Astrocyte of the cerebellum (primary cell): Measurements from ENCODE around the gene HTR3D.
"Not testable (repeated sequence)": the region's sequence is repeated elsewhere in the genome, so short reads cannot be mapped to it uniquely, and the experiment has no call there.

ENCODE experiments used
- DNase-seq: peaks from one replicate; pipeline ENCODE4 v3.0.0-alpha.2; 2011; ENCODE audit warnings: low read depth
- H3K4me3 ChIP-seq: 2 replicates; pipeline ENCODE4 v1.5.1; 2011; ENCODE audit warnings: mild to moderate bottlenecking, low read depth, low read length, moderate library complexity
- in situ Hi-C: cut with HindIII; loops from 2 replicates; pipeline ENCODE4 v1.10.0; 2017; ENCODE audit warnings: low sequenced_read_pairs
- TF ChIP-seq, protein P1 (sequence below): IDR thresholded peaks from 2 replicates; pipeline ENCODE4 v1.5.1; 2012; ENCODE audit warnings: low read length, low read depth, moderate library complexity, mild to moderate bottlenecking; ENCODE audit errors: missing control alignments

Gene HTR3D

DNA sequence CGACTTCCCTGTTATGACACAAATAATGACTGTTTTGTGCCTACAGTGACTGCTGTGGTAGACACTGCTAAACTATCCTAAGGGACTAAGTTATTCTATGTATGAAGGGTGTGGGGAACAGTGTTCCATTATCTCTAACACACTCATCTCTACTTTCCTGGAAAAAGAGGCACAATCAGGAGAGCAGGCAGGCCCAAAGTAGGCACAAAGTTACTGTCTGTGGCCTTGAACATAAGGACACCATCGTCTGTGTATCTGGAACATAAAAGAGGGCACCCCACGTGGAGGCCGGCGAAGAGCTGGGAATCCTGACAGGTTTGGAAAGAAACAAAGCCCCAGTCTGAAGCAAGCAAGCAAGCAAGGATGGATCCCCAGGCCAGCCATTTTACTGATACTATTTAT lies 15.4 kb upstream of the HTR3D start:
- in situ Hi-C loops, result loop anchor here (10.0 kb wide), 1 partner anchor 121 kb away; no protein-coding TSS in a partner anchor
- TF ChIP-seq, protein P1, sequence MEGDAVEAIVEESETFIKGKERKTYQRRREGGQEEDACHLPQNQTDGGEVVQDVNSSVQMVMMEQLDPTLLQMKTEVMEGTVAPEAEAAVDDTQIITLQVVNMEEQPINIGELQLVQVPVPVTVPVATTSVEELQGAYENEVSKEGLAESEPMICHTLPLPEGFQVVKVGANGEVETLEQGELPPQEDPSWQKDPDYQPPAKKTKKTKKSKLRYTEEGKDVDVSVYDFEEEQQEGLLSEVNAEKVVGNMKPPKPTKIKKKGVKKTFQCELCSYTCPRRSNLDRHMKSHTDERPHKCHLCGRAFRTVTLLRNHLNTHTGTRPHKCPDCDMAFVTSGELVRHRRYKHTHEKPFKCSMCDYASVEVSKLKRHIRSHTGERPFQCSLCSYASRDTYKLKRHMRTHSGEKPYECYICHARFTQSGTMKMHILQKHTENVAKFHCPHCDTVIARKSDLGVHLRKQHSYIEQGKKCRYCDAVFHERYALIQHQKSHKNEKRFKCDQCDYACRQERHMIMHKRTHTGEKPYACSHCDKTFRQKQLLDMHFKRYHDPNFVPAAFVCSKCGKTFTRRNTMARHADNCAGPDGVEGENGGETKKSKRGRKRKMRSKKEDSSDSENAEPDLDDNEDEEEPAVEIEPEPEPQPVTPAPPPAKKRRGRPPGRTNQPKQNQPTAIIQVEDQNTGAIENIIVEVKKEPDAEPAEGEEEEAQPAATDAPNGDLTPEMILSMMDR, result no peak
- no peak for DNase-seq
- no peak overlapping the region for H3K4me3 ChIP-seq

DNA sequence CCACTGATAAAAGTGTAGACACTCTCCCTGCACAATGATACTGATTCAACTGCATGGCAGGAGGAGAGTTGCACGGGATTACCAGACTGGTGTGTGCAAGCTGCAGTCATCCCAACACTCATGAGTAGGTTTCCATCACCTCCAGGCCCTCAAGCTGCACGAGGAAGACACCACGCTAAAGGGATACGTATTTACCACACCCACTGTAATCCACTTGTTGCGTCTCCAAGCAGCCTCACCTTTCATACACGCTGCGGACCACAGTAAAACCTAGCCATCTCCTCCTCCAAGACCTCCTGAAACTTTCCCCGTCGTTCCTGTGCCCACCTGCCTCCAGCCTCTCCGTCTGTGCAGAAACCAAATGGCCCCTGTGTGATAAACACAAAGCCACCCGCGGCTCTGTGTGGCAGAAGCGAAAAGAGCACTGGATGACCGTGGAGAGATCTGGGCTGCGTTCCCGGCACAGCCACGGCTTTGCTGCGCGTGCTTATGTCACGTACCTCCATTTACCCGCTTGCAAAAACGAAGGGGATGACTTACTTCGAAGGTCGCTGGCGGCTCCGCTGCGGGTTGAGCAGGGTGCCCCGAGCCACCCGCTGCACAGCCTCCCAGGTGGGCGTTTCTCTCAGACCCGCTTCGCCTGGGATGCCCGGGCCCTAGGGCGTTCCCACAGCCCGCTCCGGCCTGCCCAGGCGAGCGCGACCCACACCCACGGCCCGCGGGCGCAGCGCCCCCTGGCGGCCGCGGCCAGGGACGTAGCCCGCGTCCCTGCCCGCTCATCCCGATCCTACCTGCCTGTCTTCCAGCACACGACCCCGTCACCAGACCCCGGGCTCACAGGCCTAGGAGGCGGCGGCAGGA lies 14.5 kb upstream of the HTR3D start:
- peak overlapping the region; percentile 98 for H3K4me3 ChIP-seq
- TF ChIP-seq, protein P1, result peak; percentile 64
- DNase-seq, result no peak
- in situ Hi-C loops, result loop anchor here (10.0 kb wide), 1 partner anchor 122 kb away; no protein-coding TSS in a partner anchor

DNA sequence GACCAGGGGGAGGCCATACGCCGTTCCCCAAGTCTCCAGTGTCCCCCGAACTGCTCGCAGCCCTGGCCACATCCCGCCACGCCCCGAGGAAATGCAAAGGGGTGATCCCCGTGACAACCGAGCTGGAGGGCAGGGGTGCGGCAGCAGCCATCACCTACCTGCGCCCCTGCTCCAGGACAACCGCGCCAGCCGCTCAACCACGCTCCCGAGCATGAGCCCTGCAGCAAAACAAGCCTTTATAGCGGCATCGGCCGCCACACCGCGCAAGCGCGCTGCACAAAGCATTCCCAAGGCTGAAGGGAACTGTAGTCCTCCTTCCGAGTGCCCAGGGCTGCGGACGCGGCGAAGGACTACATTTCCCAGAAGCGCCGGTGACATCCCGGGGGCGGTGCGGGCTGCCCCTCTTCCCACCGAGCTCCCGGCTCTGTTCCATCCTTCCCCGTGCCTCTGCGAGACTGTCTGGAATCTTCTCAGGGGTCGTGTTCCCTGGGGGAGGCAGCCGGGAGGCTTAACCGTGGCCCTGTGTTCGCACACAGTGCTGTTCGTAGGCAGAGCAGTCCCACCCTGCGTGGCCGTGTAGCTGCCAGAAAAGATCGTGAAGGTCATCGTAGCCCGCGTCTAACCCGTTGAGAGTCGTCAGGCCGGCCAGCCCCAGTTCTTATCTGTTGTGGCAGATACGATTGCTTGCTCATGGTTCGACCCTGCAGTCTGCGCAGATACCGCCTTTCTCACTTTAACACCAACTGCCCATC lies 13.7 kb upstream of the HTR3D start, which contains the start of gene ABCC5:
Gene ABCC5, minus strand, starts transcription at position 213 of the 752 bp plus-strand sequence. CDS start 3,492 bp downstream, outside the sequence.
- peak within 1 kb of the TSS; percentile 98 for H3K4me3 ChIP-seq
- in situ Hi-C loops, result loop anchor here (10.0 kb wide), 1 partner anchor 123 kb away; no protein-coding TSS in a partner anchor
- DNase-seq, result peak; percentile 75
- TF ChIP-seq, protein P1, result no peak

DNA sequence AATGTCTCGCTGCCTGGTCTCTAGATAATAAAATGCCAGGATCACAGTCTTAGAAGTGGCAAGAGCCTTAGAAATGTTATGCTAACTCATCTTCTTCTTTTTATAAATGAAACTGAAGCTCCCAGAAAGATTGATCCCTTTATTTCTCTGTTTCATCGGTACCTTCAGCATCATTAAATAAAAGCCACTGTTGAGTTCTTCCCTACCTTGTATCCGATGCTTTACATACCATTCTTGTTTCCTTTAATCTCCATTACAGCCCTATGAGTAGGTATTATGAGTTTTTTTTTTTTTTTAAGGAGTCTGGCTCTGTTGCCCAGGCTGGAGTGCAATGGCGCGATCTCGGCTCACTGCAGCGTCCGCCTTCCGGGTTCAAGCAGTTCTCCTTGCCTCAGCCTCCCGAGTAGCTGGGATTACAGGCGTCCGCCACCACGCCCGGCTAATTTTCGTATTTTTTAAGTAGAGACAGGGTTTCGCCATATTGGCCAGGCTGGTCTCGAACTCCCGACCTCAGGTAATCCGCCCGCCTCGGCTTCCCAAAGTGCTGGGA lies 13.0 kb upstream of the HTR3D start:
- H3K4me3 ChIP-seq, result peak overlapping the region; percentile 98
- in situ Hi-C loops, result loop anchor here (10.0 kb wide), 1 partner anchor 124 kb away; no protein-coding TSS in a partner anchor
- no peak for DNase-seq
- TF ChIP-seq, protein P1, result no peak

DNA sequence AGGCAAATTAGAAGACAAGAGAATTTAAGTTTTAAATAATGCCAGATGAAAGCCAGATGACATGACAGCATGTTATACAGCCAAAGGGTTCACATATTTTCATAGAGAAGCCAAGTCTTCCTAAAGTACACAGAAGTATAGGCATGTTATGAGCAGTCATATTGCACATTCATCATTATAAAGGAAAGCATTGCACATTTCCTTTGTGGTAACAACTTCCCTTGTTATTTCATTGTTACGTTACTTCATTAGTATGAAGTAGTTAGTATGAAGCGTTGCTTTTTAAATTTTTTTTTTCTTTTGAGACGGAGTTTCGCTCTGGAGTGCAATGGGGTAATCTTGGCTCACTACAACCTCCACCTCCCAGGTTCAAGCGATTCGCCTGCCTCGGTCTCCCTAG lies 9.2 kb upstream of the HTR3D start:
- TF ChIP-seq, protein P1, result no peak
- DNase-seq, result no peak
- in situ Hi-C loops, result no loop called here
- no peak overlapping the region for H3K4me3 ChIP-seq

DNA sequence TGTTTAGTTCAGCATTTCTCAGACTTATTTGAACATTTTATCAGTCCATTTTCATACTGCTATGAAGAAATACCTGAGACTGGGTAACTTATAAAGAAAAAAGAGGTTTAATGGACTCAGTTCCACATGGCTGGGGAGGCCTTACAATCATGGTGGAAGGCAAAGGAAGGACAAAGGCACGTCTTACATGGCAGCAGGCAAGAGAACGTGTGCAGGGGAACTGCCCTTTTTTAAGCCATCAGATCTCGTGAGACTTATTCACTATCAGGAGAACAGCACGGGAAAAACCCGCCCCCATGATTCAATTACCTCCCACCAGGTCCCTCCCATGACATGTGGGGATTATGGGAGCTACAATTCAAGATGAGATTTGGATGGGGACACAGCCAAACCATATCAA lies 6.3 kb upstream of the HTR3D start:
- in situ Hi-C loops, DNase-seq, H3K4me3 ChIP-seq: not testable (repeated sequence)

DNA sequence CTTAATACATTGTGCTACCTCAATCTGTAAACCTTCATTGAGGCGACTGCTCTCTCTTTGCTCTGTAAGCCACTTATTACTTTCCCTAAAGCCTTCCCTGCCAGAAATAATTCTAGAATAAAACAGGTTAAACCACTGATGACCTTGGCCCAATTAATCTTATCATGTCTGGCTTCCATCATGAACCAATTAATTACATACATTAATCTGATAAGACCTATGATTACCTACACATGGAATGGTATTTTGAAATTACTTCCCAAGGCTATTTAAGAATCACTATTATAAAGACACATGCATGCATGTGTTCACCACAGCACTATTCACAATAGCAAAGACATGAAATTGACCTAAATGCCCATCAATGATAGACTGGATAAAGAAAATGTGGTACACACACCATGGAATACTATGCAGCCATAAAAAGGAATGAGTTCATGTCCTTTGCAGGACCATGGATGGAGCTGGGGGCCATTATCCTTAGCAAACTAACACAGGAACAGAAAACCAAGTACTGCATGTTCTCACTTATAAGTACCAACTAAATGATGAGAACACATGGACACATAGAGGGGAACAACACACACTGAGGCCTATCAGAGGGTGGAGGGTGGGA lies 3.2 kb upstream of the HTR3D start:
- DNase-seq, H3K4me3 ChIP-seq, in situ Hi-C loops: not testable (repeated sequence)
